Measurements from ENCODE around the gene C18orf63.
"Not testable (repeated sequence)": the region's sequence is repeated elsewhere in the genome, so short reads cannot be mapped to it uniquely, and the experiment has no call there.

Gene C18orf63

DNA sequence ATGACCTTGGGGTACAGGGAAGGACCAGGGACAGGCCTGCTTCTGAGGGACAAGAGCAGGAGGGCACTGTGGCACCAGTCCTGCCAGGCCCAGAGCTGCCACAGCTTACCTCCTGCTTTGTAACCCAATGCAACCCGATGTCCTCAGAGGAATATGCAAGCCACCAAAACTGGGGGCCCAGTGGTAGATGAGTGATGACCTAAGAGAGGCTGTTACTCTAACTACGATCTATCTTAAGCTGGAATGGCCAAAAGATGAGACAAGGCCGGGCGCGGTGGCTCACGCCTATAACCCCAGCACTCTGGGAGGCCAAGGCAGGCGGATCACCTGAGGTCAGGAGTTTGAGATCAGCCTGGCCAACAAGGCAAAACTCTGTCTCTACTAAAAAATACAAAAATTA, 36.7 kb upstream of the C18orf63 start:
- Histone ChIP-seq H3K27me3 (ENCODE audit: low read depth, low read length) (no peaks in the 10 kb centered on the region), H3K4me1 (ENCODE audit: control insufficient read depth in 1 of 2, insufficient read depth in 2 of 2, low read length in 2 of 2) (peaks cover 24 to 66% of the 10 kb centered on the region in 2 donors), H3K9me3 (ENCODE audit: control insufficient read depth in 1 of 2, low read length in 2 of 2) (no peaks in the 10 kb centered on the region), H3K4me3 (ENCODE audit: low read depth in 1 of 2, low read length in 2 of 2) (no peak overlapping the region), H3K27ac (ENCODE audit: low read length) (no peak overlapping the region), H3K36me3 (ENCODE audit: control insufficient read depth in 1 of 2, insufficient read depth in 2 of 2, low read length in 2 of 2) (no peaks in the 10 kb centered on the region)

DNA sequence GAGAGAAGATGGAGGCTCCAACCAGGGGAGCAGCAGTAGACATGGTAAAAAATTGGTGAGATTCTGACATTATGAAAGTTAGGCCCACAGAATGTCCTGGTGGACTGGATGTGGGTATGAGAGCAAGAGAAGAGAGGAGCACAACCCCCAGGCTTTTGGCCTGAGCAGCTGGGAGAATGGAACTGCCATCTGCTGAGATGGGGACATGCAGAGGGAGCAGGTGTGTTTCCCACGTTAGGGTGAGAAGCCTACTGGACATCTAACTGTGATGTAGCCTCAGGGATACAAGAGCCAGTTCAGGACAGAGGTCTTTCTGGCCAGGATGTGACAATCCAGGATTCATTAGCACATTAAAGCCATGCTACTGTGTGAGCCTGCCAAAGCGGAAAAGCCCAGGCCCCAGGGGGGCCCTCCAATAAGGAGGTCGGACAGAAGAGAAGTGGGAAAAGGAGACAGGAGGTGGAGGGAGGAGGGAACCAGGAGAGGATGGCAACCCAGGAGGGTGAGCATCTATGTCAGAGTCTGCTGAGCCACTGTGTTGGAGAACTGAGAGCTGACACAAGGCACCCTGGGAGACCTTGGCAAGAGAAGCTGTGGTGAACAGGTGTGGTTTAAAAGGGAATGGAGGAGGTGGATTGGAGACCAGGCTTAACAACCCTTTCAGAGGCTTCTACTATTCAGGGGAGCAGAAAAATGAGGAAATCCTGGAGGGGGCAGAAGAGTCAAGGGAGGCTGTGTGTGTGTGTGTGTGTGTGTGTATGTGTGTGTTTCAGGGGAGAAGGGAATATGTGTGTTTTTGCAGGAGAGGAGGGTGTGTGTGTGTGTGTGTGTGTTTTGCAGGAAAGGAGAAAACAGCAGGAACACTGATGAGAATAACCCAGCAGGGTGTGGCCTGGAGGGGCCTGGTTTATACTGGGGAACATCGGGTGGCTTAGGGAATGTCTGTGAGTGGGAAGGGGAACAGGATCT, 34.3 kb upstream of the C18orf63 start:
- no peak overlapping the region for H3K27ac ChIP-seq (ENCODE audit: low read length)
- H3K9me3 ChIP-seq (ENCODE audit: control insufficient read depth in 1 of 2, low read length in 2 of 2) = no peaks in the 10 kb centered on the region
- peaks cover 24 to 68% of the 10 kb centered on the region in 2 donors for H3K4me1 ChIP-seq (ENCODE audit: control insufficient read depth in 1 of 2, insufficient read depth in 2 of 2, low read length in 2 of 2)
- no peaks in the 10 kb centered on the region for H3K36me3 ChIP-seq (ENCODE audit: control insufficient read depth in 1 of 2, insufficient read depth in 2 of 2, low read length in 2 of 2)
- no peaks in the 10 kb centered on the region for H3K27me3 ChIP-seq (ENCODE audit: low read depth, low read length)
- H3K4me3 ChIP-seq (ENCODE audit: low read depth in 1 of 2, low read length in 2 of 2) = no peak overlapping the region

DNA sequence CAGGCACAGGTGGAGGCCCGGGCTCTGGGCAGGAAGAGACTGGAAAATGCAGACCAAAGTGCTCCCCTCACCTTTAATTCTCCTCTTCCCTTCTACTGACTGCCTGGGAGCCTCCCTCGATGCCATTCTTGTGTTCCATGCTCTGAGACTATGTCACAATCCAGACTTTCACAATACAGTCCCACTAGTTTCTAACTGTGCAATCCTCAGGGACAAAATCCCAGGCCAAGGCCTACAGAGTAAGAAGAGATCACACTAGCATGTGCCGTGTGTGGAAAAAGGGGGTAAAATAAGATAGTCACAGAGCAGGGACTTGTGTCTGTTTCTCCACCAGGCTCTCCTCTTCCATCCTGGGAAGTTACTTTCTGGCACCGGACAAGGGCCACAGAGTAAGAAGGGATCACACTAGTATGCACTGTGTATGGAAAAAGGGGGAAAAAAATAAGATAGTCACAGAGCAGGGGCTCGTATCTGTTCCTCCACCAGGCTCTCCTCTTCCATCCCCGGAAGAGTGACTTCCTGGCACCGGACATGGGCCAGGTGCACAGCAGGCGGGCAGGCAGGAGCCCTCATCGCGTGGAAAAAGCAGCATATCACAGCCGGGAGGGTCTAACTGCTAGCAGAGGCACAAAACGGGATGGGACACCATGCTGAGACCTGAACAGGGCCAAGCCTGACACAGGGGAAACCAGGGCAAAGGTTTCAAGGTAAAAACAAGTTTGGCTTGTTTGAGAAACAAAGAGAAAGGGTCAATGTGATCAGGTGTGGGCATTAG, 33.5 kb upstream of the C18orf63 start:
- Histone ChIP-seq H3K27me3 (ENCODE audit: low read depth, low read length) (no peaks in the 10 kb centered on the region), H3K4me1 (ENCODE audit: control insufficient read depth in 1 of 2, insufficient read depth in 2 of 2, low read length in 2 of 2) (peaks cover 27 to 60% of the 10 kb centered on the region in 2 donors), H3K9me3 (ENCODE audit: control insufficient read depth in 1 of 2, low read length in 2 of 2) (no peaks in the 10 kb centered on the region), H3K27ac (ENCODE audit: low read length) (peak overlapping the region; percentile 27), H3K36me3 (ENCODE audit: control insufficient read depth in 1 of 2, insufficient read depth in 2 of 2, low read length in 2 of 2) (no peaks in the 10 kb centered on the region), H3K4me3 (ENCODE audit: low read depth in 1 of 2, low read length in 2 of 2) (peak overlapping the region in 1 of 2 donors; percentile 21)

DNA sequence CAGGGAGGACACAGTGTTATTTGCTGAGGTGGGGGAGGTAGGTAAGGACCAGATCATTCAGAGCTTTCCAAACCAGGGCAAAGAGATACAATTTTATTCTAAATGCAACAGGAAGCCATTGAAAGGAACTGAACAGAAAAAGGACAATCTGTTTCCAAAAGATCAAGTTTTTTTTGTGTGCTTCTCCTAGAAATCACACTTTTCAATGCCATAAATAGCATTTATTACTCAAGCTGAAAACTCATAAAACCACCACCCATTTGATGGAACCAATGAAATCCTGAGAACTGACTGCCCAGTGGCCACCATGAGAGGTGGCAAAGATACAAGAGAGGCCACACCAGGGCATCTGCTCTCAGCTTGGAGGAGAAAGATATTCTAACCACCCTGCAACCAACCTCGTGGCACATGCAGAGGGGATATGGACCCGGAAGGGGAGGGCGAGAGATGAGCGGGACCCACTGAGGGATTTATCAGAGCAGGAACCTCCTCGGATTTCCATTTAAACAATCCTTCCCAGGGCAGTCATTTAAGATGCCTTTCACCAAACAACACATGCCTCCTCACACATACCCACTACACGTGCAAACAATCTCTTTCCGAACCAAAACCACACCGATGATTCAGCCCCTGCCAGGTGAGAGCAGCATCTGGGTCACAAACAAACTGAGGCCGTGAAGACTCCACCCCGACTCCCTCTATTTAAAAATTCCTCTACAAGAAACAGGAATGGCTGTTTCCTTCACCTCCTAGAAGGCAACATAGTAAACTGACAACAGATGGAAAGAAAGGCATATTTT, 32.7 kb upstream of the C18orf63 start:
- Histone ChIP-seq H3K9me3 (ENCODE audit: control insufficient read depth in 1 of 2, low read length in 2 of 2) (no peaks in the 10 kb centered on the region), H3K36me3 (ENCODE audit: control insufficient read depth in 1 of 2, insufficient read depth in 2 of 2, low read length in 2 of 2) (no peaks in the 10 kb centered on the region), H3K4me1 (ENCODE audit: control insufficient read depth in 1 of 2, insufficient read depth in 2 of 2, low read length in 2 of 2) (peaks cover 27 to 52% of the 10 kb centered on the region in 2 donors), H3K27me3 (ENCODE audit: low read depth, low read length) (no peaks in the 10 kb centered on the region), H3K27ac (ENCODE audit: low read length) (peak overlapping the region; percentile 27), H3K4me3 (ENCODE audit: low read depth in 1 of 2, low read length in 2 of 2) (peak overlapping the region in 1 of 2 donors; percentile 21)

DNA sequence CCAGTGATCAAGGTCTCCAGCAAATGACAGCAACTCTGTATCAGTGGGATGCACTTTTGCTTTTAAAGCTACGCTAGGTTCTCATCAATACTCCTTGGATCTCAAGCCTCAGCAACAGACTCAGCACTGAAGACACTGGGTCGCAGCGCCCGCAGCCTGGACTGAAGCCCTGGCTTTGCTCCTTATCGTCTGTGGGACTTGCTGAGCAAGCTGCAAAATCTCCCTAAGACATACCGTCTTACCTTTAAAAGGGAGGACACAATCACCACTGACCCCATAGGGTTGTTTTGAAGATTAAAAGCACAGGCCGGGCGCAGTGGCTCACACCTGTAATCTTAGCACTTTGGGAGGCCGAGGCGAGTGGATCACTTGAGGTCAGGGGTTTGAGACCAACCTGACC, 32.0 kb upstream of the C18orf63 start:
- H3K36me3 ChIP-seq (ENCODE audit: control insufficient read depth in 1 of 2, insufficient read depth in 2 of 2, low read length in 2 of 2) = no peaks in the 10 kb centered on the region
- H3K27ac ChIP-seq (ENCODE audit: low read length) = no peak overlapping the region
- no peaks in the 10 kb centered on the region for H3K27me3 ChIP-seq (ENCODE audit: low read depth, low read length)
- H3K4me1 ChIP-seq (ENCODE audit: control insufficient read depth in 1 of 2, insufficient read depth in 2 of 2, low read length in 2 of 2) = peaks cover 29 to 46% of the 10 kb centered on the region in 2 donors
- H3K9me3 ChIP-seq (ENCODE audit: control insufficient read depth in 1 of 2, low read length in 2 of 2) = no peaks in the 10 kb centered on the region
- no peak overlapping the region for H3K4me3 ChIP-seq (ENCODE audit: low read depth in 1 of 2, low read length in 2 of 2)

DNA sequence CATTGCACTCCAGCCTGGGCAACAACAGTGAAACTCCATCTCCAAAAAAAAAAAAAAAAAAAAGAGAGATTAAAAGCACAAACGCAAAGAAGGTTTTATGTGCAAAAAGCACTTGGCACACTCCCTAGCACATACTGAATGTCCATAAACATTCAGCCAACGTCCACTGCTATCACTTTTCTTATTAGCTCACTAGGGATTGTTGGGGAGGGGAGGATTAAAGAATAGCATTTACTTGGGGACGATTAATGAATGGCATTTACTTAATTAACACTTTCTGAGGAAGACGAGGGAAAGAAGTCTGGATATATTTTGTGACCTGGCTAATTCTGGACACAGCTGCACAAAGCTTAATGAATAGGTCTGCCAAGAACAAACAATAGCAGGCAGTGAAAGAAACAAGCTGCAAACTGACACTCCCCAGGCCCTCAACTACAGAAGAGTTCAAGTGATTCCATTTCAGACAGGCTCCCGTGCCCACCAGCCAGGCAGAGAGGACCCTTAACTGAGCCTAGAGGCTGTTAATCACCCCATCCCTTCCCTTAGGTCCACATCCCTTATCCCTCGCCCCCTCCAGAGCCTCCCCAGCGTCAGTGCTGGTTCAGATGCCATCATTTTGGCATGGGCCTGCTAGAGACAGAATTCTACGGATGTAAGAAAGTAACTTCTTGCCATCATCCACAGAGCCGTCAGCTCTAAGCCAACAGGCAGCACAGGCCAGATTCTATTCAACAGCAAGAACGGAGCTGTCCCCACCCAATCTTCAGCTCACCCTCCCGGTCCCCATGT, 31.3 kb upstream of the C18orf63 start:
- Histone ChIP-seq H3K27me3 (ENCODE audit: low read depth, low read length) (no peaks in the 10 kb centered on the region), H3K4me3 (ENCODE audit: low read depth in 1 of 2, low read length in 2 of 2) (peak overlapping the region in 1 of 2 donors; percentile 12), H3K27ac (ENCODE audit: low read length) (peak overlapping the region; percentile 52), H3K9me3 (ENCODE audit: control insufficient read depth in 1 of 2, low read length in 2 of 2) (no peaks in the 10 kb centered on the region), H3K4me1 (ENCODE audit: control insufficient read depth in 1 of 2, insufficient read depth in 2 of 2, low read length in 2 of 2) (peaks cover 36 to 46% of the 10 kb centered on the region in 2 donors), H3K36me3 (ENCODE audit: control insufficient read depth in 1 of 2, insufficient read depth in 2 of 2, low read length in 2 of 2) (no peaks in the 10 kb centered on the region)

DNA sequence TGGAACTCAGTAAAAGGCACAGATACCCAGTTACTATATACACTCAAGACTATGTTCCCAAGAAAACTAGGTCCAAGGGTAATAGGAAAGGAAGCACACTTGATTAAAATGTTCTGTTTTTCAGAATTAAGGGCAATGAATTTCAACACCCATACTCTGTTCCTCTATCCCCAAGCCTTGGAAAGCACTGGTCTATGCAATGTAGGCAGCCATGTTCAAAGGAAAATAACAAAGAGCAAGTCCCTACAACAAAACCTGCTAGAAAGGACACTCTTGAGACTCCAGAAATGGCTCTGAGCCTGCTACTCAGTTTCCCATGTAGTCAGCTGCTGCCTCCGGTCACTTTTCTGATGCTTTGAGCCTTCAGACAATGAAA, 30.7 kb upstream of the C18orf63 start:
- Histone ChIP-seq H3K9me3 (ENCODE audit: control insufficient read depth in 1 of 2, low read length in 2 of 2) (no peaks in the 10 kb centered on the region), H3K4me1 (ENCODE audit: control insufficient read depth in 1 of 2, insufficient read depth in 2 of 2, low read length in 2 of 2) (peaks cover 36 to 46% of the 10 kb centered on the region in 2 donors), H3K36me3 (ENCODE audit: control insufficient read depth in 1 of 2, insufficient read depth in 2 of 2, low read length in 2 of 2) (no peaks in the 10 kb centered on the region), H3K27ac (ENCODE audit: low read length) (peak overlapping the region; percentile 52), H3K27me3 (ENCODE audit: low read depth, low read length) (no peaks in the 10 kb centered on the region), H3K4me3 (ENCODE audit: low read depth in 1 of 2, low read length in 2 of 2) (no peak overlapping the region)

DNA sequence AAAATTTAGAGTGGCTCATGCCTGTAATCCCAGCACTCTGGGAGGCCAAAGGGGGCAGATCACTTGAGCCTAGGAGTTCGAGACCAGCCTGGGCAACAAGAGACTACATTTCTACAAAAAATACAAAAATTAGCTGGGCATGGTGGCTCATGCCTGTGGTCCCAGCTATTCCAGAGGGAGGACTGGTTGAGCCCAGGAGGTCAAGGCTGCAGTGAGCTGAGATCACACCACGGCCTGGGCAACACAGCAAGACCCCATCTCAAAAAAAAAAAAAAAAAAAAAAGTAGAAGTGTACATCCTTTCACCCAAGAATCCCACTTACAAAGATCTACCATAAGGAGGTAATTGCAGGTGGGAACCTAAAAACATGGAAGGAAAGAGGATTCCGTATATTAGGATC, 30.1 kb upstream of the C18orf63 start:
- H3K4me1 ChIP-seq (ENCODE audit: control insufficient read depth in 1 of 2, insufficient read depth in 2 of 2, low read length in 2 of 2) = peaks cover 37 to 46% of the 10 kb centered on the region in 2 donors
- not testable (repeated sequence) for H3K27ac ChIP-seq (ENCODE audit: low read length); H3K36me3 ChIP-seq (ENCODE audit: control insufficient read depth in 1 of 2, insufficient read depth in 2 of 2, low read length in 2 of 2); H3K27me3 ChIP-seq (ENCODE audit: low read depth, low read length); H3K9me3 ChIP-seq (ENCODE audit: control insufficient read depth in 1 of 2, low read length in 2 of 2); H3K4me3 ChIP-seq (ENCODE audit: low read depth in 1 of 2, low read length in 2 of 2)

DNA sequence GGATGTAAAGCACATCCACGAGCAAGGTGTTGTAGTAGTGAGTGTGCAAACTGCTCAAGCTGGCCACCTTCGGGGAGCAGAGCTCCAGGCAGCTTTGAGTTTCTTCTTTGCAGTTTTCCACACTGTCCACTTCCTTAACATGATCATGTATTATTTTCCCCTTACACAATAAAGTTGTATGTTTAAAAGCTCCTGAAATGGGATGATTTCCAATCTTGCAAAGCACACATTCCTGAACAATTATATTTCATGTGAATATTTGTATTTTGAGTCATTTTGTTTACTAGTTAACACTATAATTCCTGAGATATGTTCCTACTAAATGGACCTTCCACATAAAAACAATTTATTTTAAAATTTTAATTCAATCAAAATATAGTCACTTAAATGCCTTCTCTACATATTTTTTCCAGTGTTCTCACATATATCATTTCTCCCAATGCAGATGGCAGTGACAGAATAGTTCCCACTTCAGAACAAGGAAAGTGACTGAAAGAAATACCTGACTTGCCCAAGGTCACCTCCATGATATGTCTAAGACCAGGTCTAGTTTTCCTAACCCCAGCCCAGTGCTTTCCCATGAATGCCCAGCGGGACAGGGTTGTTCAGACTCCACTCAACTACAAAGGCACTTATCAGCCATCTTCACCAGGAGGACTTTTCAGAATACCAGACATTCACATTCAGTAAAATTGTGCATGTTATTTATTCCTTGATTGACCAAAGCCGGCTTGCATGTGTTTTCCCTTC, 29.4 kb upstream of the C18orf63 start:
- Histone ChIP-seq H3K36me3 (ENCODE audit: control insufficient read depth in 1 of 2, insufficient read depth in 2 of 2, low read length in 2 of 2) (no peaks in the 10 kb centered on the region), H3K4me3 (ENCODE audit: low read depth in 1 of 2, low read length in 2 of 2) (no peak overlapping the region), H3K4me1 (ENCODE audit: control insufficient read depth in 1 of 2, insufficient read depth in 2 of 2, low read length in 2 of 2) (peaks cover 40 to 50% of the 10 kb centered on the region in 2 donors), H3K27me3 (ENCODE audit: low read depth, low read length) (no peaks in the 10 kb centered on the region), H3K27ac (ENCODE audit: low read length) (no peak overlapping the region), H3K9me3 (ENCODE audit: control insufficient read depth in 1 of 2, low read length in 2 of 2) (no peaks in the 10 kb centered on the region)

DNA sequence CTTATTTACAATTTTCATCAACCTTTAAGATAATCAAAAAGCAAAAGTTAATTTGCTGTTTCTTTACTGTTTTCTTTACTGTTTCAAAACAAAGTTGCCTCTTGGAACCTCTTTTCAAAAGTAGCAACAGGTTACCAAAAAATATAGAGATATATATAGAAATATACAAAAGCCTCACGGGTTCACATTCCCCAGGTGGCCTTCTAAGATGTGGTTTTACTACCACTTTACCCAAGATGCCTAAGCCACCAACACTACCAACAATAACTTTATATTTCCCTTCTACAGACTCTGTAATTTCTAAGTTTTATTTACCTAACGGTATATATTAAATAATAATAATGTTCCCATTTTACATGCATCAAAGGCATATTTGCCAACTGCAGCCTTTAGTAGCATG, 28.8 kb upstream of the C18orf63 start:
- no peaks in the 10 kb centered on the region for H3K36me3 ChIP-seq (ENCODE audit: control insufficient read depth in 1 of 2, insufficient read depth in 2 of 2, low read length in 2 of 2)
- H3K4me3 ChIP-seq (ENCODE audit: low read depth in 1 of 2, low read length in 2 of 2) = no peak overlapping the region
- H3K4me1 ChIP-seq (ENCODE audit: control insufficient read depth in 1 of 2, insufficient read depth in 2 of 2, low read length in 2 of 2) = peaks cover 34 to 47% of the 10 kb centered on the region in 2 donors
- H3K27ac ChIP-seq (ENCODE audit: low read length) = no peak overlapping the region
- no peaks in the 10 kb centered on the region for H3K9me3 ChIP-seq (ENCODE audit: control insufficient read depth in 1 of 2, low read length in 2 of 2)
- H3K27me3 ChIP-seq (ENCODE audit: low read depth, low read length) = no peaks in the 10 kb centered on the region
